Fibroblast of lung (primary cell): ENCODE results near the gene SAMD8. TPM values are rescaled to one million over a fixed set of nuclear protein-coding genes. Genes with fewer than 3 reads are reported as not detected.

Experiments used
- DNase-seq, 2 donors: peaks; one replicate each; pipeline versions ENCODE4 v3.0.0 to v3.0.0-alpha.2; 2010; ENCODE audit warnings: low read depth in 2 of 2
- H2AFZ ChIP-seq: 2 replicates; pipeline ENCODE4 v1.5.1; 2012; ENCODE audit warnings: low read length, control low read depth, inconsistent platforms
- H3K27ac ChIP-seq: 2 replicates; pipeline ENCODE4 v1.5.1; 2011; ENCODE audit warnings: low read length, control low read depth; ENCODE audit not compliant: insufficient read depth
- H3K27me3 ChIP-seq: 2 replicates; pipeline ENCODE4 v1.5.1; 2011; ENCODE audit warnings: mild to moderate bottlenecking, low read length; ENCODE audit not compliant: control insufficient read depth, insufficient read depth
- H3K36me3 ChIP-seq: 2 replicates; pipeline ENCODE4 v1.5.1; 2011; ENCODE audit warnings: low read length; ENCODE audit not compliant: control insufficient read depth, insufficient read depth
- H3K4me1 ChIP-seq: 2 replicates; pipeline ENCODE4 v1.5.1; 2011; ENCODE audit warnings: low read length; ENCODE audit not compliant: control insufficient read depth, insufficient read depth; ENCODE audit errors: extremely low read depth
- H3K4me2 ChIP-seq: 2 replicates; pipeline ENCODE4 v1.5.1; 2011; ENCODE audit warnings: low read length, control low read depth; ENCODE audit not compliant: insufficient read depth; ENCODE audit errors: extremely low read depth
- H3K4me3 ChIP-seq, 4 experiments: fragments of 200-600 bp in 1 of 4; sonication (generic) in 1 of 4; replicated peaks in 1 of 4; 2 replicates each; pipeline ENCODE4 v1.5.1; 2011 to 2016; ENCODE audit warnings: low read length in 4 of 4, low read depth in 3 of 4, mild to moderate bottlenecking in 3 of 4, control low read depth in 2 of 4, inconsistent platforms in 1 of 4, mixed read lengths in 1 of 4; ENCODE audit not compliant: insufficient read depth in 1 of 4; ENCODE audit errors: control extremely low read depth in 1 of 4
- H3K79me2 ChIP-seq: 2 replicates; pipeline ENCODE4 v1.5.1; 2012; ENCODE audit warnings: mild to moderate bottlenecking, low read length, inconsistent platforms; ENCODE audit not compliant: control insufficient read depth, insufficient read depth
- H3K9ac ChIP-seq: 2 replicates; pipeline ENCODE4 v1.5.1; 2011; ENCODE audit warnings: mild to moderate bottlenecking, low read length, control low read depth; ENCODE audit not compliant: insufficient read depth
- H3K9me3 ChIP-seq: 2 replicates; pipeline ENCODE4 v1.5.1; 2012; ENCODE audit warnings: low read depth, low read length; ENCODE audit not compliant: control insufficient read depth, insufficient read depth
- H4K20me1 ChIP-seq: 2 replicates; pipeline ENCODE4 v1.5.1; 2011; ENCODE audit warnings: low read length; ENCODE audit not compliant: control insufficient read depth, insufficient read depth; ENCODE audit errors: extremely low read depth
- EZH2 ChIP-seq: IDR thresholded peaks from 2 replicates; pipeline ENCODE4 v1.5.1; 2012; ENCODE audit warnings: low read length, control low read depth, mild to moderate bottlenecking; ENCODE audit errors: missing control alignments
- polyA plus RNA-seq, 2 donors: library from polyadenylated mRNA; depleted of rRNA in 1 of 2; stranded (reverse) in 1 of 2; unstranded in 1 of 2; fragments of >200 nt; gene quantifications; 2 replicates each; pipeline ENCODE4 v1.2.1, GENCODE V29; 2011 to 2012; ENCODE audit warnings: missing spikeins in 1 of 2
- total RNA-seq: library from RNA; depleted of rRNA; stranded (reverse); fragments of >200 nt; gene quantifications from 2 replicates; pipeline ENCODE4 v1.2.1, GENCODE V29; 2014
- TF ChIP-seq, protein P1 (sequence below), 2 donors: IDR thresholded peaks in 1 of 2; conservative IDR thresholded peaks in 1 of 2; 1 replicate in 1 of 2; 2 replicates in 1 of 2; pipeline ENCODE4 v1.5.1; 2011 to 2012; ENCODE audit warnings: low read length in 2 of 2, control low read depth in 1 of 2, inconsistent platforms in 1 of 2, low read depth in 1 of 2, mild to moderate bottlenecking in 1 of 2

SAMD8 gene
- total and polyA plus RNA-seq, 2 donors (not counting 1 experiment from before 2014, with no cell fraction given) = 32.5 to 51.5 TPM

DNA sequence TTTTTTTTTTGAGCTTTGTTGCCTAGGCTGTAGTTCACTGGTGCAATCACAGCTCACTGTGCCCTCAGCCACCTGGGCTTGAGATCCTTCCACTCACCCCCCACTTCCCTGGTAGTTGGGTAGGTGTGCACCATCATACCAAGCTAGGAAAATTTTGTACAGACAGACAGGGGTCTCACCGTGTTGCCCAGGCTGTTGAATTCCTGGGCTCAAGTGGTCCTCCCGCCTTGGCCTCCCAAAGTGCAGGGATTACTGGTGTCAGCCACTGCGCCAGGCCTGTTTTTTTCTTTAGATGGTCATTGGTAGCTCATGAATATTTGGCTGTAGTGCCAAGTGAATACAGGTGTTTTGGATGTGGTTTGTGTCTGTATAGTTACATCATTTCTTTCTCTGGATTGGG is 116.8 kb downstream of the SAMD8 start:
- Histone ChIP-seq H3K36me3 (peaks cover 12% of the 10 kb centered on the region), H3K79me2 (peaks cover 48% of the 10 kb centered on the region), H3K9ac (no peak overlapping the region), H2AFZ (no peak overlapping the region), H4K20me1 (no peaks in the 10 kb centered on the region), H3K4me2 (no peak overlapping the region), H3K9me3 (no peaks in the 10 kb centered on the region), H3K4me3 (no peak overlapping the region), H3K4me1 (peaks cover 23% of the 10 kb centered on the region), H3K27ac (no peak overlapping the region), H3K27me3 (no peaks in the 10 kb centered on the region)
- DNase-seq = no peak
- TF ChIP-seq, protein P1, sequence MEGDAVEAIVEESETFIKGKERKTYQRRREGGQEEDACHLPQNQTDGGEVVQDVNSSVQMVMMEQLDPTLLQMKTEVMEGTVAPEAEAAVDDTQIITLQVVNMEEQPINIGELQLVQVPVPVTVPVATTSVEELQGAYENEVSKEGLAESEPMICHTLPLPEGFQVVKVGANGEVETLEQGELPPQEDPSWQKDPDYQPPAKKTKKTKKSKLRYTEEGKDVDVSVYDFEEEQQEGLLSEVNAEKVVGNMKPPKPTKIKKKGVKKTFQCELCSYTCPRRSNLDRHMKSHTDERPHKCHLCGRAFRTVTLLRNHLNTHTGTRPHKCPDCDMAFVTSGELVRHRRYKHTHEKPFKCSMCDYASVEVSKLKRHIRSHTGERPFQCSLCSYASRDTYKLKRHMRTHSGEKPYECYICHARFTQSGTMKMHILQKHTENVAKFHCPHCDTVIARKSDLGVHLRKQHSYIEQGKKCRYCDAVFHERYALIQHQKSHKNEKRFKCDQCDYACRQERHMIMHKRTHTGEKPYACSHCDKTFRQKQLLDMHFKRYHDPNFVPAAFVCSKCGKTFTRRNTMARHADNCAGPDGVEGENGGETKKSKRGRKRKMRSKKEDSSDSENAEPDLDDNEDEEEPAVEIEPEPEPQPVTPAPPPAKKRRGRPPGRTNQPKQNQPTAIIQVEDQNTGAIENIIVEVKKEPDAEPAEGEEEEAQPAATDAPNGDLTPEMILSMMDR (conservative IDR thresholded peaks at IDR 0.05 in 1 of 2, IDR thresholded peaks at IDR 0.05 in 1 of 2; ENCODE audit: low read depth in 1 of 2, low read length in 2 of 2) = no peak
- no peak for TF ChIP-seq EZH2

DNA sequence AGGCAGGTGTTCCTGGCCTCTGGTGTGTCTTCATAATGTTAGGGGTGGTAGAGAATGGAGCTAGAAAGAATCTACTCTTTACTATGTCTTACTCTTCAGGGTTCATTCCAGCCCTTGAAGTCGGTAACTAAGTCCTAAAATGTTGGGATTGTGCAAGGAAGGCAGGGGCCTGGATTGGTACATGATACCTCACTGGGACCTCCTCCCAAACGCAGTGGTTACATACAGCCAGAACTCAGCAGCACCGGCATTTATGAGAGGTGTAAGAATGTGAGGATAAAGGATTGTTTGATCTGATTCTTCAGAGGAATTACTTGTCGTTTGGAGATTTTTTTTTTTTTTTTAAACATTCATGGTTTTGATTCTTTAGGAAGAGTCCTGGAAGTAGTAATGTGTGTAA is 117.4 kb downstream of the SAMD8 start:
- H2AFZ ChIP-seq = no peak overlapping the region
- no peak overlapping the region for H3K27ac ChIP-seq
- no peak overlapping the region for H3K4me3 ChIP-seq
- peaks cover 12% of the 10 kb centered on the region for H3K36me3 ChIP-seq
- H4K20me1 ChIP-seq = no peaks in the 10 kb centered on the region
- no peak overlapping the region for H3K4me2 ChIP-seq
- H3K4me1 ChIP-seq = peaks cover 22% of the 10 kb centered on the region
- H3K79me2 ChIP-seq = peaks cover 44% of the 10 kb centered on the region
- H3K27me3 ChIP-seq = no peaks in the 10 kb centered on the region
- no peaks in the 10 kb centered on the region for H3K9me3 ChIP-seq
- TF ChIP-seq, protein P1 (conservative IDR thresholded peaks at IDR 0.05 in 1 of 2, IDR thresholded peaks at IDR 0.05 in 1 of 2; ENCODE audit: low read depth in 1 of 2, low read length in 2 of 2) = no peak
- TF ChIP-seq EZH2 = no peak
- peak in 1 of 2 donors; percentile 24 for DNase-seq
- H3K9ac ChIP-seq = no peak overlapping the region

DNA sequence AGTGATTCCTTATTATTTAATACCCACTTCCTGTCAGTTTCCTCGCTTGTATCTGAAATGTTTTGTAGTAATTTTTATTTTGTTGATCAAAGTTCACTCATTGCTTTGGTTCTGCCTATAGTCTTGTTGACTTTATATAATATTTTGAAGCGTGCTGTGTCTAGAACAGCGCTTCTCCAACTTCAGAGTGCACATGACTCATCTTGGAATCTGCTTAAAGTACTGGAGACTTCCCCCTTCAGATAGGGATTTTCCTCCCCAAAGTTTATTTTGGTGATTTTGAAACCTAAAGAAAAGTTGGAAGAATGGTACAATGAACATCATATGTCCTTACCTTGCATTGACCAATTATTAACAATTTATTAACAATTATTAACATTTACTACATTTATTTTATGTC is 118.5 kb downstream of the SAMD8 start:
- peak; percentile 53 to 55 for DNase-seq

More for the DNA sequence above, 118.5 kb downstream of the SAMD8 start:
- H3K9ac ChIP-seq = no peak overlapping the region
- no peak overlapping the region for H2AFZ ChIP-seq
- no peak for TF ChIP-seq EZH2
- TF ChIP-seq, protein P1 (conservative IDR thresholded peaks at IDR 0.05 in 1 of 2, IDR thresholded peaks at IDR 0.05 in 1 of 2; ENCODE audit: low read depth in 1 of 2, low read length in 2 of 2) = no peak
- H3K27ac ChIP-seq = no peak overlapping the region
- no peaks in the 10 kb centered on the region for H3K9me3 ChIP-seq
- H3K36me3 ChIP-seq = peaks cover 12% of the 10 kb centered on the region
- no peaks in the 10 kb centered on the region for H4K20me1 ChIP-seq
- H3K4me1 ChIP-seq = peaks cover 16% of the 10 kb centered on the region
- no peaks in the 10 kb centered on the region for H3K27me3 ChIP-seq
- H3K79me2 ChIP-seq = peaks cover 37% of the 10 kb centered on the region
- H3K4me2 ChIP-seq = no peak overlapping the region
- no peak overlapping the region for H3K4me3 ChIP-seq
